ENCODE results near the gene NOBOX. TPM values are rescaled to one million over a fixed set of nuclear protein-coding genes. Genes with fewer than 3 reads are reported as not detected.
"Not testable (repeated sequence)": the region's sequence is repeated elsewhere in the genome, so short reads cannot be mapped to it uniquely, and the experiment has no call there.

The NOBOX gene
- not detected for polyA plus RNA-seq (2013, experiment 1 of 2)
- not detected for polyA plus RNA-seq (2013, experiment 2 of 2)

- Histone ChIP-seq H3K4me3 (ENCODE audit: extremely low read depth, insufficient read depth, low read length, poor library complexity, severe bottlenecking) (no peak within 1 kb of the TSS), H3K36me3 (ENCODE audit: control insufficient read depth, insufficient read depth, low read length) (no peaks in the 10 kb centered on the region), H3K4me1 (ENCODE audit: control insufficient read depth, insufficient read depth, low read length, poor library complexity, severe bottlenecking) (no peaks in the 10 kb centered on the region), H3K9me3 (ENCODE audit: control insufficient read depth, low read length) (no peaks in the 10 kb centered on the region), H3K27ac (ENCODE audit: low read depth, low read length, severe bottlenecking) (no peak within 1 kb of the TSS)
- 89 to 99% methylated on average over 14 to 18 of the region's 39 CpGs for WGBS, 2 experiments (ENCODE audit: insufficient coverage in 2 of 2)
Measured at GRCh38 chr7:144403649-144404061, at the start of gene NOBOX. Gene NOBOX, minus strand, starts transcription at chr7:144403693.

- 83 to 89% methylated on average over 4 to 5 of the region's 5 CpGs for WGBS, 2 experiments (ENCODE audit: insufficient coverage in 2 of 2)
- H3K9me3 ChIP-seq (ENCODE audit: control insufficient read depth, low read length) = no peaks in the 10 kb centered on the region
- H3K4me3 ChIP-seq (ENCODE audit: extremely low read depth, insufficient read depth, low read length, poor library complexity, severe bottlenecking) = no peak overlapping the region
- no peak overlapping the region for H3K27ac ChIP-seq (ENCODE audit: low read depth, low read length, severe bottlenecking)
- H3K4me1 ChIP-seq (ENCODE audit: control insufficient read depth, insufficient read depth, low read length, poor library complexity, severe bottlenecking) = no peaks in the 10 kb centered on the region
- no peaks in the 10 kb centered on the region for H3K36me3 ChIP-seq (ENCODE audit: control insufficient read depth, insufficient read depth, low read length)
Measured at GRCh38 chr7:144452064-144452463, 48.6 kb upstream of the NOBOX start.

- H3K4me3 ChIP-seq (ENCODE audit: extremely low read depth, insufficient read depth, low read length, poor library complexity, severe bottlenecking) = no peak overlapping the region
- H3K27ac ChIP-seq (ENCODE audit: low read depth, low read length, severe bottlenecking) = no peak overlapping the region
- no peaks in the 10 kb centered on the region for H3K4me1 ChIP-seq (ENCODE audit: control insufficient read depth, insufficient read depth, low read length, poor library complexity, severe bottlenecking)
- no peaks in the 10 kb centered on the region for H3K9me3 ChIP-seq (ENCODE audit: control insufficient read depth, low read length)
- H3K36me3 ChIP-seq (ENCODE audit: control insufficient read depth, insufficient read depth, low read length) = no peaks in the 10 kb centered on the region
- WGBS, 2 experiments (ENCODE audit: insufficient coverage in 2 of 2) = no CpG with 5 or more reads among the region's 1 CpG
Measured at GRCh38 chr7:144445590-144445989, 42.1 kb upstream of the NOBOX start.

- Histone ChIP-seq H3K36me3 (ENCODE audit: control insufficient read depth, insufficient read depth, low read length) (no peaks in the 10 kb centered on the region), H3K9me3 (ENCODE audit: control insufficient read depth, low read length) (no peaks in the 10 kb centered on the region), H3K4me1 (ENCODE audit: control insufficient read depth, insufficient read depth, low read length, poor library complexity, severe bottlenecking) (no peaks in the 10 kb centered on the region), H3K27ac (ENCODE audit: low read depth, low read length, severe bottlenecking) (no peak overlapping the region), H3K4me3 (ENCODE audit: extremely low read depth, insufficient read depth, low read length, poor library complexity, severe bottlenecking) (no peak overlapping the region)
- WGBS, 2 experiments (ENCODE audit: insufficient coverage in 2 of 2) = 75 to 95% methylated on average over 3 to 4 of the region's 5 CpGs
Measured at GRCh38 chr7:144439717-144440205, 36.3 kb upstream of the NOBOX start.

- WGBS, 2 experiments (ENCODE audit: insufficient coverage in 2 of 2) = 80 to 92% methylated on average over 3 of the region's 3 CpGs
- H3K4me1 ChIP-seq (ENCODE audit: control insufficient read depth, insufficient read depth, low read length, poor library complexity, severe bottlenecking) = no peaks in the 10 kb centered on the region
- H3K9me3 ChIP-seq (ENCODE audit: control insufficient read depth, low read length) = no peaks in the 10 kb centered on the region
- no peak overlapping the region for H3K4me3 ChIP-seq (ENCODE audit: extremely low read depth, insufficient read depth, low read length, poor library complexity, severe bottlenecking)
- H3K36me3 ChIP-seq (ENCODE audit: control insufficient read depth, insufficient read depth, low read length) = no peaks in the 10 kb centered on the region
- H3K27ac ChIP-seq (ENCODE audit: low read depth, low read length, severe bottlenecking) = no peak overlapping the region
Measured at GRCh38 chr7:144438759-144439158, 35.3 kb upstream of the NOBOX start.

- 100% methylated on average over 1 of the region's 4 CpGs; no CpG with 5 or more reads in 1 of the 2 experiments for WGBS, 2 experiments (ENCODE audit: insufficient coverage in 2 of 2)
Measured at GRCh38 chr7:144437370-144438191, 34.1 kb upstream of the NOBOX start.

GRCh38 chr7:144436500-144436899, 33.0 kb upstream of the NOBOX start:
- Histone ChIP-seq H3K36me3 (ENCODE audit: control insufficient read depth, insufficient read depth, low read length) (no peaks in the 10 kb centered on the region), H3K4me3 (ENCODE audit: extremely low read depth, insufficient read depth, low read length, poor library complexity, severe bottlenecking) (no peak overlapping the region), H3K4me1 (ENCODE audit: control insufficient read depth, insufficient read depth, low read length, poor library complexity, severe bottlenecking) (no peaks in the 10 kb centered on the region), H3K9me3 (ENCODE audit: control insufficient read depth, low read length) (no peaks in the 10 kb centered on the region), H3K27ac (ENCODE audit: low read depth, low read length, severe bottlenecking) (no peak overlapping the region)
- 96% methylated on average over 4 to 7 of the region's 9 CpGs for WGBS, 2 experiments (ENCODE audit: insufficient coverage in 2 of 2)

More at GRCh38 chr7:144437370-144438191, 34.1 kb upstream of the NOBOX start:
- no peaks in the 10 kb centered on the region for H3K4me1 ChIP-seq (ENCODE audit: control insufficient read depth, insufficient read depth, low read length, poor library complexity, severe bottlenecking)
- H3K36me3 ChIP-seq (ENCODE audit: control insufficient read depth, insufficient read depth, low read length) = no peaks in the 10 kb centered on the region
- H3K4me3 ChIP-seq (ENCODE audit: extremely low read depth, insufficient read depth, low read length, poor library complexity, severe bottlenecking) = no peak overlapping the region
- no peak overlapping the region for H3K27ac ChIP-seq (ENCODE audit: low read depth, low read length, severe bottlenecking)
- no peaks in the 10 kb centered on the region for H3K9me3 ChIP-seq (ENCODE audit: control insufficient read depth, low read length)

- Histone ChIP-seq H3K4me1 (ENCODE audit: control insufficient read depth, insufficient read depth, low read length, poor library complexity, severe bottlenecking) (no peaks in the 10 kb centered on the region), H3K36me3 (ENCODE audit: control insufficient read depth, insufficient read depth, low read length) (no peaks in the 10 kb centered on the region), H3K9me3 (ENCODE audit: control insufficient read depth, low read length) (peaks cover 11% of the 10 kb centered on the region), H3K4me3 (ENCODE audit: extremely low read depth, insufficient read depth, low read length, poor library complexity, severe bottlenecking) (no peak overlapping the region), H3K27ac (ENCODE audit: low read depth, low read length, severe bottlenecking) (no peak overlapping the region)
- WGBS, 2 experiments (ENCODE audit: insufficient coverage in 2 of 2) = no CpG with 5 or more reads among the region's 2 CpGs
Measured at GRCh38 chr7:144428431-144428830, 24.9 kb upstream of the NOBOX start.

- 50% methylated on average over 2 of the region's 2 CpGs; no CpG with 5 or more reads in 1 of the 2 experiments for WGBS, 2 experiments (ENCODE audit: insufficient coverage in 2 of 2)
- H3K27ac ChIP-seq (ENCODE audit: low read depth, low read length, severe bottlenecking); H3K4me3 ChIP-seq (ENCODE audit: extremely low read depth, insufficient read depth, low read length, poor library complexity, severe bottlenecking); H3K4me1 ChIP-seq (ENCODE audit: control insufficient read depth, insufficient read depth, low read length, poor library complexity, severe bottlenecking); H3K36me3 ChIP-seq (ENCODE audit: control insufficient read depth, insufficient read depth, low read length): not testable (repeated sequence)
- peaks cover 11% of the 10 kb centered on the region for H3K9me3 ChIP-seq (ENCODE audit: control insufficient read depth, low read length)
Measured at GRCh38 chr7:144427539-144427938, 24.0 kb upstream of the NOBOX start.

- H3K4me1 ChIP-seq (ENCODE audit: control insufficient read depth, insufficient read depth, low read length, poor library complexity, severe bottlenecking); H3K36me3 ChIP-seq (ENCODE audit: control insufficient read depth, insufficient read depth, low read length); H3K4me3 ChIP-seq (ENCODE audit: extremely low read depth, insufficient read depth, low read length, poor library complexity, severe bottlenecking); H3K9me3 ChIP-seq (ENCODE audit: control insufficient read depth, low read length); H3K27ac ChIP-seq (ENCODE audit: low read depth, low read length, severe bottlenecking): not testable (repeated sequence)
- WGBS, 2 experiments (ENCODE audit: insufficient coverage in 2 of 2) = 100% methylated on average over 1 to 3 of the region's 4 CpGs
Measured at GRCh38 chr7:144418931-144419330, 15.4 kb upstream of the NOBOX start.

- Histone ChIP-seq H3K9me3 (ENCODE audit: control insufficient read depth, low read length) (no peaks in the 10 kb centered on the region), H3K27ac (ENCODE audit: low read depth, low read length, severe bottlenecking) (no peak overlapping the region), H3K36me3 (ENCODE audit: control insufficient read depth, insufficient read depth, low read length) (no peaks in the 10 kb centered on the region), H3K4me3 (ENCODE audit: extremely low read depth, insufficient read depth, low read length, poor library complexity, severe bottlenecking) (no peak overlapping the region), H3K4me1 (ENCODE audit: control insufficient read depth, insufficient read depth, low read length, poor library complexity, severe bottlenecking) (no peaks in the 10 kb centered on the region)
Measured at GRCh38 chr7:144416341-144416740, 12.8 kb upstream of the NOBOX start.
